HepG2 (cell line): ENCODE measurements around the gene TULP3. TPM values are rescaled to one million over a fixed set of nuclear protein-coding genes. Genes with fewer than 3 reads are reported as not detected.

Source experiments
- EEA1 ChIP-seq: sonication (generic); formaldehyde crosslinking; IDR thresholded peaks from 2 replicates; pipeline ENCODE4 v1.5.1; 2020; ENCODE audit warnings: mild to moderate bottlenecking, missing genetic modification reagents, borderline replicate concordance
- IKZF4 ChIP-seq: sonication (generic); formaldehyde crosslinking; IDR thresholded peaks from 2 replicates; pipeline ENCODE4 v1.5.1; 2020; ENCODE audit warnings: borderline replicate concordance, mild to moderate bottlenecking, low read depth, missing genetic modification reagents; ENCODE audit errors: not compliant biosample characterization
- LCORL ChIP-seq, 2 experiments: fragments of 450-650 bp in 1 of 2; sonication (generic) in 1 of 2; formaldehyde crosslinking in 1 of 2; IDR thresholded peaks; 2 replicates each; pipeline versions ENCODE4 v1.5.0 to v1.6.1; 2017 to 2020; ENCODE audit warnings: antibody characterized with exemption in 1 of 2, missing genetic modification reagents in 1 of 2
- MTERF4 ChIP-seq: sonication (generic); formaldehyde crosslinking; IDR thresholded peaks from 2 replicates; pipeline ENCODE4 v1.8.0; 2023; ENCODE audit warnings: mild to moderate bottlenecking, missing genetic modification reagents
- NFATC3 ChIP-seq: sonication (generic); formaldehyde crosslinking; IDR thresholded peaks from 2 replicates; pipeline ENCODE4 v1.5.1; 2020; ENCODE audit warnings: mild to moderate bottlenecking, missing genetic modification reagents
- NONO ChIP-seq, 2 experiments: fragments of 450-650 bp in 1 of 2; sonication (generic) in 1 of 2; formaldehyde crosslinking in 1 of 2; IDR thresholded peaks in 1 of 2; conservative IDR thresholded peaks in 1 of 2; 2 replicates each; pipeline versions ENCODE4 v1.6.1 to v1.8.0; 2017 to 2022; ENCODE audit warnings: mild to moderate bottlenecking in 1 of 2, missing genetic modification reagents in 1 of 2, moderate library complexity in 1 of 2
- SNAPC5 ChIP-seq: sonication (generic); formaldehyde crosslinking; IDR thresholded peaks from 2 replicates; pipeline ENCODE4 v1.8.1; 2023; ENCODE audit warnings: mild to moderate bottlenecking, missing genetic modification reagents, borderline replicate concordance
- SRSF4 ChIP-seq: fragments of 200-400 bp; formaldehyde crosslinking; IDR thresholded peaks from one replicate; pipeline ENCODE4 v1.6.1; 2018; ENCODE audit warnings: mild to moderate bottlenecking, low read depth, low read length, moderate library complexity; ENCODE audit not compliant: poor library complexity, severe bottlenecking
- ZNF484 ChIP-seq: sonication (generic); formaldehyde crosslinking; IDR thresholded peaks from 2 replicates; pipeline ENCODE4 v1.5.1; 2020; ENCODE audit warnings: mild to moderate bottlenecking, low read depth, missing genetic modification reagents, borderline replicate concordance
- ZNF746 ChIP-seq: sonication (generic); formaldehyde crosslinking; IDR thresholded peaks from 2 replicates; pipeline ENCODE4 v1.8.0; 2022; ENCODE audit warnings: mild to moderate bottlenecking, missing genetic modification reagents
- ZNF749 ChIP-seq: sonication (generic); formaldehyde crosslinking; IDR thresholded peaks from 2 replicates; pipeline ENCODE4 v1.8.0; 2022; ENCODE audit warnings: mild to moderate bottlenecking, missing genetic modification reagents, moderate library complexity, borderline replicate concordance
- polyA plus RNA-seq, 8 experiments: library from polyadenylated mRNA; depleted of rRNA in 3 of 8; stranded (reverse) in 7 of 8; unstranded in 1 of 8; fragments of >200 nt; fragmentation: Illumina TruSeq in 4 of 8; extraction: Trizol in 4 of 8; gene quantifications; 2 replicates each; pipeline versions ENCODE4 v1.2.1 to v1.2.3, GENCODE V29; 2011 to 2016; ENCODE audit warnings: low read depth in 4 of 8, missing spikeins in 1 of 8, mixed read lengths in 1 of 8; ENCODE audit not compliant: insufficient read depth in 1 of 8
- total RNA-seq, 5 experiments: library from RNA; depleted of rRNA; stranded (reverse); fragments of >200 nt; fragmentation: Illumina TruSeq; extraction: Trizol; gene quantifications; 2 replicates each; pipeline ENCODE4 v1.2.3, GENCODE V29; 2016; ENCODE audit warnings: low read depth in 1 of 5
- TF ChIP-seq, protein P1 (sequence below), 2 experiments: sonication (generic) in 1 of 2; formaldehyde crosslinking in 1 of 2; IDR thresholded peaks; 2 replicates each; pipeline versions ENCODE4 v1.6.1 to v1.9.0; 2014 to 2022; ENCODE audit warnings: antibody characterized with exemption in 1 of 2, borderline replicate concordance in 1 of 2, inconsistent platforms in 1 of 2, low read depth in 1 of 2, missing genetic modification reagents in 1 of 2
- TF ChIP-seq, protein P2 (sequence below): sonication (generic); formaldehyde crosslinking; IDR thresholded peaks from 2 replicates; pipeline ENCODE4 v1.9.0; 2021; ENCODE audit warnings: missing genetic modification reagents, borderline replicate concordance
- TF ChIP-seq, protein P3 (sequence below): sonication (generic); formaldehyde crosslinking; IDR thresholded peaks from 2 replicates; pipeline ENCODE4 v1.8.1; 2023; ENCODE audit warnings: mild to moderate bottlenecking, missing genetic modification reagents

The TULP3 gene
- total and polyA plus RNA-seq, 2 of the 13 experiments (the other 11 are each of a cell fraction or from before 2014, with no cell fraction given): 11.2 to 13.2 TPM

- TF ChIP-seq, protein P1, sequence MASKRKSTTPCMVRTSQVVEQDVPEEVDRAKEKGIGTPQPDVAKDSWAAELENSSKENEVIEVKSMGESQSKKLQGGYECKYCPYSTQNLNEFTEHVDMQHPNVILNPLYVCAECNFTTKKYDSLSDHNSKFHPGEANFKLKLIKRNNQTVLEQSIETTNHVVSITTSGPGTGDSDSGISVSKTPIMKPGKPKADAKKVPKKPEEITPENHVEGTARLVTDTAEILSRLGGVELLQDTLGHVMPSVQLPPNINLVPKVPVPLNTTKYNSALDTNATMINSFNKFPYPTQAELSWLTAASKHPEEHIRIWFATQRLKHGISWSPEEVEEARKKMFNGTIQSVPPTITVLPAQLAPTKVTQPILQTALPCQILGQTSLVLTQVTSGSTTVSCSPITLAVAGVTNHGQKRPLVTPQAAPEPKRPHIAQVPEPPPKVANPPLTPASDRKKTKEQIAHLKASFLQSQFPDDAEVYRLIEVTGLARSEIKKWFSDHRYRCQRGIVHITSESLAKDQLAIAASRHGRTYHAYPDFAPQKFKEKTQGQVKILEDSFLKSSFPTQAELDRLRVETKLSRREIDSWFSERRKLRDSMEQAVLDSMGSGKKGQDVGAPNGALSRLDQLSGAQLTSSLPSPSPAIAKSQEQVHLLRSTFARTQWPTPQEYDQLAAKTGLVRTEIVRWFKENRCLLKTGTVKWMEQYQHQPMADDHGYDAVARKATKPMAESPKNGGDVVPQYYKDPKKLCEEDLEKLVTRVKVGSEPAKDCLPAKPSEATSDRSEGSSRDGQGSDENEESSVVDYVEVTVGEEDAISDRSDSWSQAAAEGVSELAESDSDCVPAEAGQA (IDR thresholded peaks at IDR 0.05; ENCODE audit: low read depth): peak; percentile 45; the same call in 1 of the 2 replicates
- TF ChIP-seq, protein P1 (CRISPR knock-in tag; IDR thresholded peaks at IDR 0.05; ENCODE audit: borderline replicate concordance): no peak
- TF ChIP-seq, protein P2, sequence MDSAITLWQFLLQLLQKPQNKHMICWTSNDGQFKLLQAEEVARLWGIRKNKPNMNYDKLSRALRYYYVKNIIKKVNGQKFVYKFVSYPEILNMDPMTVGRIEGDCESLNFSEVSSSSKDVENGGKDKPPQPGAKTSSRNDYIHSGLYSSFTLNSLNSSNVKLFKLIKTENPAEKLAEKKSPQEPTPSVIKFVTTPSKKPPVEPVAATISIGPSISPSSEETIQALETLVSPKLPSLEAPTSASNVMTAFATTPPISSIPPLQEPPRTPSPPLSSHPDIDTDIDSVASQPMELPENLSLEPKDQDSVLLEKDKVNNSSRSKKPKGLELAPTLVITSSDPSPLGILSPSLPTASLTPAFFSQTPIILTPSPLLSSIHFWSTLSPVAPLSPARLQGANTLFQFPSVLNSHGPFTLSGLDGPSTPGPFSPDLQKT: no peak
- TF ChIP-seq, protein P3, sequence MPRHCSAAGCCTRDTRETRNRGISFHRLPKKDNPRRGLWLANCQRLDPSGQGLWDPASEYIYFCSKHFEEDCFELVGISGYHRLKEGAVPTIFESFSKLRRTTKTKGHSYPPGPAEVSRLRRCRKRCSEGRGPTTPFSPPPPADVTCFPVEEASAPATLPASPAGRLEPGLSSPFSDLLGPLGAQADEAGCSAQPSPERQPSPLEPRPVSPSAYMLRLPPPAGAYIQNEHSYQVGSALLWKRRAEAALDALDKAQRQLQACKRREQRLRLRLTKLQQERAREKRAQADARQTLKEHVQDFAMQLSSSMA: peak; percentile 43; the same call in 1 of the 2 replicates
- TF ChIP-seq EEA1 (CRISPR knock-in tag) (0 out of 2 replicates have a peak, but pooled peaks have one; percentile 44), SRSF4 (no peak), NFATC3 (CRISPR knock-in tag) (no peak), NONO (IDR thresholded peaks at IDR 0.05) (no peak), NONO (CRISPR knock-in tag; conservative IDR thresholded peaks at IDR 0.05) (peak; percentile 83), LCORL (IDR thresholded peaks at IDR 0.05) (no peak), LCORL (CRISPR knock-in tag; IDR thresholded peaks at IDR 0.05) (peak; percentile 85), IKZF4 (CRISPR knock-in tag) (peak; percentile 79), ZNF749 (CRISPR knock-in tag) (no peak), ZNF484 (CRISPR knock-in tag) (no peak), ZNF746 (CRISPR knock-in tag) (peak; percentile 25; the same call in 1 of the 2 replicates), MTERF4 (peak; percentile 75; the same call in 1 of the 2 replicates), SNAPC5 (CRISPR knock-in tag) (peak; percentile 82)
Observed at GRCh38 chr12:2890388-2891239, at the start of gene TULP3 (continued).
